BLaER1 treated with 17β-estradiol and CSF1 and Interleukin-3, amounts not matched to agents 10 nM and 100 nM (cell line): Measurements from ENCODE around the gene CFAP52.
"Not testable (repeated sequence)": the region's sequence is repeated elsewhere in the genome, so short reads cannot be mapped to it uniquely, and the experiment has no call there.

Source experiments
- H3K27ac ChIP-seq, 11 experiments: shearing (Covaris generic); formaldehyde crosslinking; 2 replicates each; pipeline ENCODE4 v1.8.1; 2022
- H3K27me3 ChIP-seq, 11 experiments: shearing (Covaris generic); formaldehyde crosslinking; 2 replicates each; pipeline ENCODE4 v1.8.1; 2022
- H3K36me3 ChIP-seq, 11 experiments: shearing (Covaris generic); formaldehyde crosslinking; 2 replicates each; pipeline ENCODE4 v1.8.1; 2022
- H3K4me1 ChIP-seq, 10 experiments: shearing (Covaris generic); formaldehyde crosslinking; 2 replicates each; pipeline ENCODE4 v1.8.1; 2022
- H3K4me2 ChIP-seq, 11 experiments: shearing (Covaris generic); formaldehyde crosslinking; 2 replicates each; pipeline ENCODE4 v1.8.1; 2022
- H3K4me3 ChIP-seq, 10 experiments: shearing (Covaris generic); formaldehyde crosslinking; 2 replicates each; pipeline ENCODE4 v1.8.1; 2022
- H3K9ac ChIP-seq, 11 experiments: shearing (Covaris generic); formaldehyde crosslinking; 2 replicates each; pipeline ENCODE4 v1.8.1; 2022
- H3K9me3 ChIP-seq, 11 experiments: shearing (Covaris generic); formaldehyde crosslinking; replicated peaks in 1 of 11; 2 replicates each; pipeline ENCODE4 v1.8.1; 2022
- H4K20me1 ChIP-seq, 11 experiments: shearing (Covaris generic); formaldehyde crosslinking; 2 replicates each; pipeline ENCODE4 v1.8.1; 2022
- Cebpa-rat ChIP-seq, 11 experiments: shearing (Covaris generic); IDR thresholded peaks; 2 replicates each; pipeline ENCODE4 v1.8.1; 2022

The CFAP52 gene

DNA sequence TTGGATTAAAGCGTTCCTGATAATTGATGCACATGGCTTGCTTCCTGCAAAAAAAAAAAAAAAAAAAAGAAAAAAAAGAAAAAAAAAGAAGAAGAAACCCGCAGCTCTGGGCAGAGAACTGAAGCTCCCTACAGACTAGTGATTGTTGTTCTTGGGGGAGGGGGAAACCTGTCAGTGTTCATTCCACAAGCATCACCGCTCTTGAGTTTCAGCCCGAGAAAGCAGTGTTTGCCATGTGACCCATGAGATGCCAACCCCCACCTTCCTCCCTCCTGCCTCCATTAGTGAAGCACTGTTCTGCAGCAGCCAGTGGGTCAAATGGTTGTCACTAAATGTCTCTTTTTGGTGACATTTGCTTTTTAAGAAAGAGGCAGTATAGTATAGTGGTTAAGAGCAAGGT lies 70.6 kb downstream of the CFAP52 start:
- H3K4me2 ChIP-seq: peak overlapping the region; percentile 80 to 97 (median 92)
- peak overlapping the region in 1 of 11 experiments; percentile 88; a peak in 2 of 22 replicates for H3K9ac ChIP-seq
- peak overlapping the region in 4 of 10 experiments; percentile 81 to 97 (median 95); a peak in 6 of 20 replicates for H3K4me3 ChIP-seq

DNA sequence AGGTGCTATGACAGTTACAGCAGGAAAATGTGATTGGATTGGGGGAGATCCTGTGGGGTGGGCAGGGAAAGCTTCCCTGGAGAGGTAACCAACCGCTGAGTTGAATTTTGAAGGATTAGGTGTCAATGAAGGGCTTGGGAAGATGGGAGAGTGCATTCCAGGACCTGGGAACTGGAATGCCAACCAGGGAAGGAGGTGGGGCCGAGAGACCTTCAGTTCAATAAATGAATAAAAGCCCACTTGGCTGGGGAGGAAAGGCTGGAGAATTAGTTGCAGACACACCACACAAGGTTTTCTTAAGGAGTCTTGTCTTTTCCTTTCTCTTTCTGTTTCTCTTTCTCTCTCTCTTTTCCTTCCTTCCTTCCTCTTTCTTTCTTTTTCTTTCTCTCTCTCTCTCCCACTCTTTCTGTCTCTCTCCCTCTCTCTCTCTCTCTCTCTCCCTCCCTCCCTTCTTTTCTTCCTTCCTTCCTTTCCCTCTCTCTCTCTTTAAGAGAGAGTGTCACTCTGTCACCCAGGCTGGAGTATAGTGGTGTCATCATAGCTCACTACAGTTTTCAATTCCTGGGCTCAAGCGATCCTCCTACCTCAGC lies 72.2 kb downstream of the CFAP52 start:
- Histone ChIP-seq H3K27me3 (peaks cover 0 to 13% (median 0%) of the 10 kb centered on the region in 11 experiments; a peak in 5 of 22 replicates), H3K9ac (peak overlapping the region in 2 of 11 experiments; percentile 4 to 11; a peak in 3 of 22 replicates), H3K27ac (peak overlapping the region in 2 of 11 experiments; percentile 14 to 66; a peak in 6 of 22 replicates), H3K4me2 (peak overlapping the region; percentile 16 to 88 (median 65); a peak in 21 of 22 replicates), H3K4me1 (peaks cover 18 to 40% (median 34%) of the 10 kb centered on the region in 10 experiments), H4K20me1 (no peaks in the 10 kb centered on the region), H3K4me3 (no peak overlapping the region), H3K36me3 (no peaks in the 10 kb centered on the region), H3K9me3 (no peaks in the 10 kb centered on the region)
- no peak for TF ChIP-seq Cebpa-rat (IDR thresholded peaks at IDR 0.05)

More for the DNA sequence above, 70.6 kb downstream of the CFAP52 start:
- Histone ChIP-seq H3K9me3 (no peaks in the 10 kb centered on the region), H4K20me1 (no peaks in the 10 kb centered on the region), H3K27ac (no peak overlapping the region), H3K4me1 (peaks cover 18 to 45% (median 35%) of the 10 kb centered on the region in 10 experiments), H3K36me3 (no peaks in the 10 kb centered on the region), H3K27me3 (peaks cover 0 to 13% (median 0%) of the 10 kb centered on the region in 11 experiments; a peak in 5 of 22 replicates)
- no peak for TF ChIP-seq Cebpa-rat (IDR thresholded peaks at IDR 0.05)

- Histone ChIP-seq H3K4me3 (no peak overlapping the region), H4K20me1 (no peaks in the 10 kb centered on the region), H3K36me3 (peaks cover 0 to 37% (median 10%) of the 10 kb centered on the region in 11 experiments; a peak in 12 of 22 replicates), H3K9me3 (peaks cover 0 to 17% (median 6%) of the 10 kb centered on the region in 11 experiments; a peak in 11 of 22 replicates), H3K27me3 (no peaks in the 10 kb centered on the region), H3K4me1 (peaks cover 0 to 25% (median 13%) of the 10 kb centered on the region in 10 experiments; a peak in 14 of 20 replicates), H3K27ac (no peak overlapping the region), H3K9ac (no peak overlapping the region), H3K4me2 (no peak overlapping the region)
- no peak for TF ChIP-seq Cebpa-rat (IDR thresholded peaks at IDR 0.05)
These were observed 82.3 kb downstream of the CFAP52 start for GRCh38 chr17:9658593-9659211.

DNA sequence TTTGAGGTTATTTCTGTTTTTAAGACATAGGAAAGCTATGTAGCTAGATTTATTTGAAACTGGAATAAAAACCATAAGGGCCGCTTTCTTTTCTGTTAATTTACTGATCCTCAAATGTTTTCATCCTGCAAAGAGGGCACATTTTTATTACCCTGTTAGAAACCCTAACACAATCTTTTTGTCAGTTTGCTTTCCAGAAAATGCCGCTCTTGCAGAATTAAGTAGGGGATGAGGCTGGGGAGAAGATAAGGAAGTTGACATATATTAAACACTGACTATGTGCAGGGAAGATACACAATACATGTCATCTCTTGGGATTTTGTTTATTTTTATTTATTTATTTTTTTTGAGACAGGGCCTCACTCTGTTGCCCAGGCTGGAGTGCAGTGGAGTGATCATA lies 84.6 kb downstream of the CFAP52 start:
- Histone ChIP-seq H4K20me1 (no peaks in the 10 kb centered on the region), H3K36me3 (peaks cover 0 to 35% (median 10%) of the 10 kb centered on the region in 11 experiments; a peak in 16 of 22 replicates), H3K4me2 (no peak overlapping the region), H3K4me3 (no peak overlapping the region), H3K9ac (no peak overlapping the region), H3K27ac (no peak overlapping the region), H3K27me3 (no peaks in the 10 kb centered on the region), H3K9me3 (peaks cover 10 to 29% (median 19%) of the 10 kb centered on the region in 11 experiments), H3K4me1 (peaks cover under 1 to 13% (median 7%) of the 10 kb centered on the region in 10 experiments; a peak in 16 of 20 replicates)
- TF ChIP-seq Cebpa-rat (IDR thresholded peaks at IDR 0.05): no peak

GRCh38 chr17:9663511-9663910 lies 87.1 kb downstream of the CFAP52 start:
- not testable (repeated sequence) for H3K4me3 ChIP-seq, H3K9ac ChIP-seq, H3K27ac ChIP-seq, H4K20me1 ChIP-seq, H3K4me2 ChIP-seq, H3K27me3 ChIP-seq
- H3K4me1 ChIP-seq: peaks cover 25 to 36% (median 31%) of the 10 kb centered on the region in 10 experiments
- TF ChIP-seq Cebpa-rat (IDR thresholded peaks at IDR 0.05): 0 out of 22 replicates have a peak, but pooled peaks of 2 of the 11 experiments have one; percentile 6 to 14
- H3K36me3 ChIP-seq: peaks cover 0 to 14% (median 3%) of the 10 kb centered on the region in 11 experiments; a peak in 8 of 22 replicates
- H3K9me3 ChIP-seq: peaks cover 10 to 20% (median 14%) of the 10 kb centered on the region in 11 experiments

- Histone ChIP-seq H3K4me3 (no peak overlapping the region), H3K4me1 (peaks cover 36 to 61% (median 59%) of the 10 kb centered on the region in 10 experiments), H3K27me3 (no peaks in the 10 kb centered on the region), H3K4me2 (peak overlapping the region; percentile 38 to 89 (median 66)), H3K27ac (peak overlapping the region in 6 of 11 experiments; percentile 2 to 41 (median 24); a peak in 7 of 22 replicates), H4K20me1 (no peaks in the 10 kb centered on the region), H3K36me3 (peaks cover 0 to 11% (median 0%) of the 10 kb centered on the region in 11 experiments; a peak in 5 of 22 replicates), H3K9me3 (peaks cover 10 to 20% (median 13%) of the 10 kb centered on the region in 11 experiments), H3K9ac (no peak overlapping the region; a peak in 1 of 22 replicates)
- no peak for TF ChIP-seq Cebpa-rat (IDR thresholded peaks at IDR 0.05)
These were observed 90.1 kb downstream of the CFAP52 start for GRCh38 chr17:9666461-9667050.

GRCh38 chr17:9668517-9668916 lies 92.1 kb downstream of the CFAP52 start:
- Histone ChIP-seq H3K4me3 (no peak overlapping the region), H3K9me3 (peaks cover 10 to 16% (median 13%) of the 10 kb centered on the region in 11 experiments), H3K4me2 (peak overlapping the region; percentile 34 to 89 (median 73)), H3K9ac (no peak overlapping the region), H3K36me3 (peaks cover 0 to 17% (median 0%) of the 10 kb centered on the region in 11 experiments; a peak in 5 of 22 replicates), H3K27me3 (no peaks in the 10 kb centered on the region), H3K27ac (no peak overlapping the region), H4K20me1 (no peaks in the 10 kb centered on the region), H3K4me1 (peaks cover 36 to 73% (median 67%) of the 10 kb centered on the region in 10 experiments)
- peak in 4 of 11 experiments; percentile 32 to 62 (median 44); a peak in 6 of 22 replicates for TF ChIP-seq Cebpa-rat (IDR thresholded peaks at IDR 0.05)

- Histone ChIP-seq H3K4me3 (no peak overlapping the region), H3K36me3 (peaks cover 0 to 17% (median 0%) of the 10 kb centered on the region in 11 experiments; a peak in 5 of 22 replicates), H3K4me2 (peak overlapping the region; percentile 34 to 89 (median 73)), H3K27ac (no peak overlapping the region), H3K9me3 (peaks cover 10 to 14% (median 13%) of the 10 kb centered on the region in 11 experiments), H4K20me1 (no peaks in the 10 kb centered on the region), H3K4me1 (peaks cover 36 to 73% (median 67%) of the 10 kb centered on the region in 10 experiments), H3K9ac (no peak overlapping the region), H3K27me3 (no peaks in the 10 kb centered on the region)
- no peak for TF ChIP-seq Cebpa-rat (IDR thresholded peaks at IDR 0.05)
These were observed 93.1 kb downstream of the CFAP52 start for GRCh38 chr17:9669551-9670008.
